Mucosa of rectum (tissue), 2 donors: Measurements from ENCODE around the gene CBX4.

Experiments
- H3K27ac ChIP-seq, 2 donors: one replicate each; pipeline ENCODE4 v1.7.0; 2013; ENCODE audit warnings: inconsistent platforms in 2 of 2, low read depth in 2 of 2, low read length in 2 of 2
- H3K27me3 ChIP-seq, 2 donors: one replicate each; pipeline ENCODE4 v1.7.0; 2013; ENCODE audit warnings: low read length in 2 of 2; ENCODE audit not compliant: control insufficient read depth in 2 of 2, insufficient read depth in 2 of 2
- H3K36me3 ChIP-seq, 2 donors: one replicate each; pipeline ENCODE4 v1.7.0; 2013; ENCODE audit warnings: low read length in 2 of 2; ENCODE audit not compliant: control insufficient read depth in 2 of 2, insufficient read depth in 2 of 2
- H3K4me1 ChIP-seq, 2 donors: one replicate each; pipeline ENCODE4 v1.7.0; 2013; ENCODE audit warnings: low read length in 2 of 2, mild to moderate bottlenecking in 1 of 2; ENCODE audit not compliant: control insufficient read depth in 2 of 2, insufficient read depth in 2 of 2
- H3K4me3 ChIP-seq, 2 donors: one replicate each; pipeline ENCODE4 v1.7.0; 2013; ENCODE audit warnings: low read length in 2 of 2
- H3K9ac ChIP-seq, 2 donors: one replicate each; pipeline ENCODE4 v1.7.0; 2013; ENCODE audit warnings: low read length in 2 of 2, low read depth in 1 of 2, mild to moderate bottlenecking in 1 of 2
- H3K9me3 ChIP-seq, 2 donors: one replicate each; pipeline ENCODE4 v1.7.0; 2013; ENCODE audit warnings: low read length in 2 of 2; ENCODE audit not compliant: control insufficient read depth in 2 of 2
- donor health status: healthy.
- donor health status: Normal muscosa, but diverticular disease.

CBX4 gene

GRCh38 chr17:79806863-79807720 is 32.1 kb downstream of the CBX4 start:
- Histone ChIP-seq H3K4me1 (peaks cover 15 to 19% of the 10 kb centered on the region in 2 donors), H3K27ac (no peak overlapping the region), H3K9ac (no peak overlapping the region), H3K27me3 (peaks cover 86 to 87% of the 10 kb centered on the region in 2 donors), H3K4me3 (no peak overlapping the region), H3K36me3 (no peaks in the 10 kb centered on the region), H3K9me3 (no peaks in the 10 kb centered on the region)

DNA sequence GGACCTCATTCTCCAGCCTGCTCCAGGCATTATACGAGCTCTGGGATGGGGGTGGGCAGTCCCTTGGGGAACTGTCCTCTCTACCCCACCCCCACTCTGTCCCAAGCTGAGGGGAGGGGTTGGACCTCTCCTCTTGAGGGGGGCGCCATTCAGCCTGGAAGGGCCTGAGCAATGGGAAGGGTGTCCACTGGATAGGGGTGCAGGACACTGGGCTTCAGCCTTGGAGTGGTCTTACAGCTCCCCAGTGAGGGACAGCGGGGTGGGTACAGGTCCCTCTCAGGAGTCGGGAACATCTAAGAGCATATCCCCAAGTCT is 32.8 kb downstream of the CBX4 start:
- Histone ChIP-seq H3K9me3 (no peaks in the 10 kb centered on the region), H3K9ac (no peak overlapping the region), H3K36me3 (no peaks in the 10 kb centered on the region), H3K27me3 (peaks cover 86 to 87% of the 10 kb centered on the region in 2 donors), H3K4me3 (no peak overlapping the region), H3K27ac (no peak overlapping the region), H3K4me1 (peaks cover 15 to 17% of the 10 kb centered on the region in 2 donors)

DNA sequence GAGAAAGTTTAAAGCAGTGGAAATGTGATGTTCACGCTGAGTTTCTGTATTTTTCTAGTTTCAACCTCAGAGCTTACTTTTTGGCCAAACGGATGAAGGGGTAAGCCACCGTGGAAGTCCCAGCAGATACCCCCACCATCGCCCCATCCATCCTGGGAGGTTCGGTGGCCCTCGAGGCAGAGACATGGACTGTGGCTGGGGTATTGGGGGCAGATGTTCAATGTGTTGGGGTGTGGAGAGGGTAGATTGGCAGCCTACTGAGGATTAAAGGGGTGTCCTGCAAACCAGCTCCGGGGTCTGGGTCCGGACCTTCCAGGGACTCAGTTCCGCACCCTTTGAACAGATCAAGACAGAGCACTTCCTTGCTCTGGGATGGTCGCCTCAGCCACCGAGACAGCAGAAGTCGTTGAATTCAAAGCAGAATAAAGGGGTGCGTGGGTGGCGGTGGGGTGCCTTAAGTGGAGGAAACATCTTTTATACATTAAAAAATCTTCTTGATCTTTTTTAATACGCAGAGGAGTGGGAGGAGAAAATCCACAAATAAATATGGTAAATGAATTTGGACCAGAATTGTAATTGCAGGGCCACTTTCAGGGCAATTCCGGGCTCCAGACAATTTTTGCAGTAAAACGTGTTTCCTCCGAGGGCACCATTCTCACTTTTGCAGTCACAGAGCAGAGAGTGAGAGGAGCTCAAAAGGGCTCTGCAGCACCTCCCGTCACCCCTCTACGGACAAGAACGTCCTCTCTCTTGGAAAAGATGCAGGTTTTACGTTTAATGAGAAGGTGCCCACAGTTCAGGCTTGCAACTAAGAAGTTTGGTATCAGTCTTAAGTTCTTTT is 34.2 kb downstream of the CBX4 start:
- H3K4me3 ChIP-seq = no peak overlapping the region
- peaks cover 13 to 19% of the 10 kb centered on the region in 2 donors for H3K4me1 ChIP-seq
- H3K27ac ChIP-seq = no peak overlapping the region
- H3K36me3 ChIP-seq = no peaks in the 10 kb centered on the region
- no peaks in the 10 kb centered on the region for H3K9me3 ChIP-seq
- no peak overlapping the region for H3K9ac ChIP-seq
- peaks cover 91 to 92% of the 10 kb centered on the region in 2 donors for H3K27me3 ChIP-seq

- H3K27me3 ChIP-seq = peaks cover 97% of the 10 kb centered on the region in 2 donors
- H3K36me3 ChIP-seq = no peaks in the 10 kb centered on the region
- no peak overlapping the region for H3K27ac ChIP-seq
- H3K4me3 ChIP-seq = no peak overlapping the region
- no peaks in the 10 kb centered on the region for H3K9me3 ChIP-seq
- H3K4me1 ChIP-seq = peaks cover 13 to 21% of the 10 kb centered on the region in 2 donors
- H3K9ac ChIP-seq = no peak overlapping the region
Observed at GRCh38 chr17:79803997-79804855, 35.0 kb downstream of the CBX4 start.

DNA sequence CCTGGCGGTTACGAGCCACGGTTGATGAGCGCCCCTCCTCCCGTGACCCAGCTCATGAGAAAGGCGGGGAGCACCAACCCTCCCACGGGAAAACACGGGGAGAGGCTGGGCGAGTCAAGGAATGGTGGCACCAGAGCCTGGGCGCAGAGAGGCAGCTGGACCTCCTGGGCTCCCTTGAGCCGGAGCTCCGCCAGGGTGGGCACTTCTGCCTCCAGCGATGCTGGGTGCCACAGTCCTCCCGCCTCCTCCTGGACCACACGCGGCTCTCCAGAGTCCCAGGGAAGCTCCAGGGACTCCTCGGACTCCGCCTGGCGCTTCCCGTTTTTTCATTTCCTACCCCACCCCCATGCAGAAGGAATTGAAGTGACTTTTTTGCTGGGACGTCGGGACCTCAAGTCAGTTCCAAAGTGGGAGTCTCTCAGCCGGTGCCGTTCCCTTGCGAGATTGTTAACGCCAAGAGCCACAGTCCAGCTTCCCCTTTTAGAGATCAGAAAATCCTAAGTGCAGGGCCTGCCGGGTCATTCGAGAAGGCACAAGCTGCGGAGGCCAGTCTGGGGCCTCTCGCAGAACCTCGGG is 35.7 kb downstream of the CBX4 start:
- Histone ChIP-seq H3K27ac (no peak overlapping the region), H3K9me3 (no peaks in the 10 kb centered on the region), H3K36me3 (no peaks in the 10 kb centered on the region), H3K4me3 (no peak overlapping the region), H3K27me3 (peaks cover 96 to 97% of the 10 kb centered on the region in 2 donors), H3K4me1 (peaks cover 16 to 21% of the 10 kb centered on the region in 2 donors), H3K9ac (no peak overlapping the region)

GRCh38 chr17:79802736-79803420 is 36.4 kb downstream of the CBX4 start:
- Histone ChIP-seq H3K36me3 (no peaks in the 10 kb centered on the region), H3K9ac (no peak overlapping the region), H3K4me1 (peaks cover 23 to 27% of the 10 kb centered on the region in 2 donors), H3K4me3 (no peak overlapping the region), H3K27me3 (peaks cover 96 to 97% of the 10 kb centered on the region in 2 donors), H3K27ac (no peak overlapping the region), H3K9me3 (no peaks in the 10 kb centered on the region)

GRCh38 chr17:79802039-79802735 is 37.1 kb downstream of the CBX4 start:
- Histone ChIP-seq H3K9me3 (no peaks in the 10 kb centered on the region), H3K9ac (no peak overlapping the region), H3K4me3 (no peak overlapping the region), H3K4me1 (peaks cover 24 to 30% of the 10 kb centered on the region in 2 donors), H3K36me3 (no peaks in the 10 kb centered on the region), H3K27me3 (peaks cover 90 to 91% of the 10 kb centered on the region in 2 donors), H3K27ac (no peak overlapping the region)

DNA sequence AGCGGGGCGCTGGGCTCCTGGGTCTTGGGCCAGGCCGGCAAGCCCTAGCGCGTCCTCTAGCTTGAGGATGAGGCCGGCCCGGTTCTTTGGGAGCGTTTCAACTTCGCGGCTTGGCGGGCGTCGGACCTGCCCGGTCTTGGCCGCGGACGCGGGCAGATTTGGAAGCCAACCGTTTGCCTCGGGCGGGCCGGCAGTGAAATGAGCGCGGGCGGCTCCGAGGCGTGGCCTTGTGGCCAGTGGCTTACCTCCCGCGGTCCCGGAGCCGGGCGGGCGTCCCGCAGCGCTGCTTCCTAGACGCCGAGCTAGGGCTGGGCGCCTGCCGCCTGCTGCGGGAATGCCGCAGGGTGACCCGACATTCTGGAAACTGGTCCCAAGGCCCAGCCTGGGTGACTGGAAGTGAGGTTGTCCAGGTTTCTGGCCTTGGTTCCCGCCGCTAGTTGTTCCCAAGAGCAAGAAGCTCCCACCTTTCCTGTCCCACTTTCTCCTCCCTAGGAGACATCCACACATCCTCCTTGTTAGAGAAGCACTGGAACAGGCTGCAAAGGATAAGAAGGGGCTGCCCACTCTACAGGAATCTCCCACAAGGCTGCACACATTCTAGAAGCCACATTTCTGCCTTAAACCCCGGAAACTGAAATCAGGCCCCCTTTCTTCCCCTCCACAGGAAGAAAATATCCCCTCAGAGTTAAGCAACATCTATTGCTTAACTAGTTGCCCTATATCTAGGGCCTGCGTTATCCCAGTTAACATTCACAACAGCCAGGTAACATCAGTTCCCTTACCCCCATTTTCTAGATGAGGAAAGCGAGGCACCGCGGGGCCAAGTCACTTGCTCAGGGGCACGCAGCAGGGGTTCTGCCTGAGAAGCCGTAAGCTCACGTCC is 37.8 kb downstream of the CBX4 start:
- H3K4me3 ChIP-seq = peak overlapping the region; percentile 41 to 65

More for the DNA sequence above, 37.8 kb downstream of the CBX4 start:
- no peak overlapping the region for H3K27ac ChIP-seq
- H3K36me3 ChIP-seq = no peaks in the 10 kb centered on the region
- H3K4me1 ChIP-seq = peaks cover 25 to 31% of the 10 kb centered on the region in 2 donors
- H3K9ac ChIP-seq = peak overlapping the region in 1 of 2 donors; percentile 31
- H3K9me3 ChIP-seq = no peaks in the 10 kb centered on the region
- H3K27me3 ChIP-seq = peaks cover 82 to 83% of the 10 kb centered on the region in 2 donors
